ENCODE data around the gene PTPRN2.

Gene PTPRN2

GRCh38 chr7:157963526-157963925 lies 624.1 kb downstream of the PTPRN2 start:
- Histone ChIP-seq H3K27ac (ENCODE audit: low read depth in 2 of 2, low read length in 2 of 2) (no peak overlapping the region), H3K9ac (ENCODE audit: low read depth in 1 of 2, low read length in 2 of 2) (no peak overlapping the region), H3K36me3 (ENCODE audit: control insufficient read depth in 2 of 2, insufficient read depth in 2 of 2, low read length in 2 of 2) (no peaks in the 10 kb centered on the region), H3K9me3 (ENCODE audit: control insufficient read depth in 2 of 2, low read length in 2 of 2) (peaks cover 0 to 4% of the 10 kb centered on the region in 2 donors), H3K27me3 (ENCODE audit: control insufficient read depth in 2 of 2, insufficient read depth in 2 of 2, low read length in 2 of 2) (no peaks in the 10 kb centered on the region), H3K4me1 (ENCODE audit: control insufficient read depth in 2 of 2, insufficient read depth in 2 of 2, low read length in 2 of 2) (no peaks in the 10 kb centered on the region), H3K4me3 (ENCODE audit: low read length in 2 of 2) (no peak overlapping the region)

GRCh38 chr7:157962458-157963306 lies 624.9 kb downstream of the PTPRN2 start:
- Histone ChIP-seq H3K27ac (ENCODE audit: low read depth in 2 of 2, low read length in 2 of 2) (no peak overlapping the region), H3K4me1 (ENCODE audit: control insufficient read depth in 2 of 2, insufficient read depth in 2 of 2, low read length in 2 of 2) (no peaks in the 10 kb centered on the region), H3K9ac (ENCODE audit: low read depth in 1 of 2, low read length in 2 of 2) (no peak overlapping the region), H3K36me3 (ENCODE audit: control insufficient read depth in 2 of 2, insufficient read depth in 2 of 2, low read length in 2 of 2) (no peaks in the 10 kb centered on the region), H3K9me3 (ENCODE audit: control insufficient read depth in 2 of 2, low read length in 2 of 2) (peaks cover 0 to 4% of the 10 kb centered on the region in 2 donors), H3K27me3 (ENCODE audit: control insufficient read depth in 2 of 2, insufficient read depth in 2 of 2, low read length in 2 of 2) (no peaks in the 10 kb centered on the region), H3K4me3 (ENCODE audit: low read length in 2 of 2) (no peak overlapping the region)

GRCh38 chr7:157961731-157962457 lies 625.7 kb downstream of the PTPRN2 start:
- Histone ChIP-seq H3K27ac (ENCODE audit: low read depth in 2 of 2, low read length in 2 of 2) (no peak overlapping the region), H3K4me3 (ENCODE audit: low read length in 2 of 2) (no peak overlapping the region), H3K36me3 (ENCODE audit: control insufficient read depth in 2 of 2, insufficient read depth in 2 of 2, low read length in 2 of 2) (no peaks in the 10 kb centered on the region), H3K9me3 (ENCODE audit: control insufficient read depth in 2 of 2, low read length in 2 of 2) (peaks cover 0 to 4% of the 10 kb centered on the region in 2 donors), H3K4me1 (ENCODE audit: control insufficient read depth in 2 of 2, insufficient read depth in 2 of 2, low read length in 2 of 2) (no peaks in the 10 kb centered on the region), H3K27me3 (ENCODE audit: control insufficient read depth in 2 of 2, insufficient read depth in 2 of 2, low read length in 2 of 2) (no peaks in the 10 kb centered on the region), H3K9ac (ENCODE audit: low read depth in 1 of 2, low read length in 2 of 2) (no peak overlapping the region)

- no peaks in the 10 kb centered on the region for H3K27me3 ChIP-seq (ENCODE audit: control insufficient read depth in 2 of 2, insufficient read depth in 2 of 2, low read length in 2 of 2)
- no peaks in the 10 kb centered on the region for H3K9me3 ChIP-seq (ENCODE audit: control insufficient read depth in 2 of 2, low read length in 2 of 2)
- H3K36me3 ChIP-seq (ENCODE audit: control insufficient read depth in 2 of 2, insufficient read depth in 2 of 2, low read length in 2 of 2), result no peaks in the 10 kb centered on the region
- H3K27ac ChIP-seq (ENCODE audit: low read depth in 2 of 2, low read length in 2 of 2), result no peak overlapping the region
- H3K4me1 ChIP-seq (ENCODE audit: control insufficient read depth in 2 of 2, insufficient read depth in 2 of 2, low read length in 2 of 2), result no peaks in the 10 kb centered on the region
- H3K4me3 ChIP-seq (ENCODE audit: low read length in 2 of 2), result no peak overlapping the region
- no peak overlapping the region for H3K9ac ChIP-seq (ENCODE audit: low read depth in 1 of 2, low read length in 2 of 2)
These were observed 632.1 kb downstream of the PTPRN2 start for GRCh38 chr7:157955348-157955999.

- H3K27me3 ChIP-seq (ENCODE audit: control insufficient read depth in 2 of 2, insufficient read depth in 2 of 2, low read length in 2 of 2), result no peaks in the 10 kb centered on the region
- H3K4me1 ChIP-seq (ENCODE audit: control insufficient read depth in 2 of 2, insufficient read depth in 2 of 2, low read length in 2 of 2), result no peaks in the 10 kb centered on the region
- no peaks in the 10 kb centered on the region for H3K9me3 ChIP-seq (ENCODE audit: control insufficient read depth in 2 of 2, low read length in 2 of 2)
- no peak overlapping the region for H3K9ac ChIP-seq (ENCODE audit: low read depth in 1 of 2, low read length in 2 of 2)
- no peaks in the 10 kb centered on the region for H3K36me3 ChIP-seq (ENCODE audit: control insufficient read depth in 2 of 2, insufficient read depth in 2 of 2, low read length in 2 of 2)
- no peak overlapping the region for H3K4me3 ChIP-seq (ENCODE audit: low read length in 2 of 2)
- H3K27ac ChIP-seq (ENCODE audit: low read depth in 2 of 2, low read length in 2 of 2), result no peak overlapping the region
These were observed 632.7 kb downstream of the PTPRN2 start for GRCh38 chr7:157954901-157955300.

GRCh38 chr7:157952841-157953645 lies 634.6 kb downstream of the PTPRN2 start:
- Histone ChIP-seq H3K9ac (ENCODE audit: low read depth in 1 of 2, low read length in 2 of 2) (no peak overlapping the region), H3K27ac (ENCODE audit: low read depth in 2 of 2, low read length in 2 of 2) (no peak overlapping the region), H3K4me3 (ENCODE audit: low read length in 2 of 2) (no peak overlapping the region), H3K4me1 (ENCODE audit: control insufficient read depth in 2 of 2, insufficient read depth in 2 of 2, low read length in 2 of 2) (no peaks in the 10 kb centered on the region), H3K27me3 (ENCODE audit: control insufficient read depth in 2 of 2, insufficient read depth in 2 of 2, low read length in 2 of 2) (no peaks in the 10 kb centered on the region), H3K9me3 (ENCODE audit: control insufficient read depth in 2 of 2, low read length in 2 of 2) (no peaks in the 10 kb centered on the region), H3K36me3 (ENCODE audit: control insufficient read depth in 2 of 2, insufficient read depth in 2 of 2, low read length in 2 of 2) (no peaks in the 10 kb centered on the region)

- H3K27ac ChIP-seq (ENCODE audit: low read depth in 2 of 2, low read length in 2 of 2), result no peak overlapping the region
- H3K9me3 ChIP-seq (ENCODE audit: control insufficient read depth in 2 of 2, low read length in 2 of 2), result peaks cover 0 to 2% of the 10 kb centered on the region in 2 donors
- H3K27me3 ChIP-seq (ENCODE audit: control insufficient read depth in 2 of 2, insufficient read depth in 2 of 2, low read length in 2 of 2), result no peaks in the 10 kb centered on the region
- no peak overlapping the region for H3K9ac ChIP-seq (ENCODE audit: low read depth in 1 of 2, low read length in 2 of 2)
- H3K4me3 ChIP-seq (ENCODE audit: low read length in 2 of 2), result no peak overlapping the region
- H3K4me1 ChIP-seq (ENCODE audit: control insufficient read depth in 2 of 2, insufficient read depth in 2 of 2, low read length in 2 of 2), result no peaks in the 10 kb centered on the region
- no peaks in the 10 kb centered on the region for H3K36me3 ChIP-seq (ENCODE audit: control insufficient read depth in 2 of 2, insufficient read depth in 2 of 2, low read length in 2 of 2)
These were observed 635.5 kb downstream of the PTPRN2 start for GRCh38 chr7:157952050-157952667.

- Histone ChIP-seq H3K27me3 (ENCODE audit: control insufficient read depth in 2 of 2, insufficient read depth in 2 of 2, low read length in 2 of 2) (no peaks in the 10 kb centered on the region), H3K9me3 (ENCODE audit: control insufficient read depth in 2 of 2, low read length in 2 of 2) (peaks cover 0 to 6% of the 10 kb centered on the region in 2 donors), H3K27ac (ENCODE audit: low read depth in 2 of 2, low read length in 2 of 2) (no peak overlapping the region), H3K4me3 (ENCODE audit: low read length in 2 of 2) (no peak overlapping the region), H3K9ac (ENCODE audit: low read depth in 1 of 2, low read length in 2 of 2) (no peak overlapping the region), H3K4me1 (ENCODE audit: control insufficient read depth in 2 of 2, insufficient read depth in 2 of 2, low read length in 2 of 2) (no peaks in the 10 kb centered on the region), H3K36me3 (ENCODE audit: control insufficient read depth in 2 of 2, insufficient read depth in 2 of 2, low read length in 2 of 2) (no peaks in the 10 kb centered on the region)
These were observed 636.1 kb downstream of the PTPRN2 start for GRCh38 chr7:157951300-157952049.

GRCh38 chr7:157949711-157950110 lies 637.9 kb downstream of the PTPRN2 start:
- no peaks in the 10 kb centered on the region for H3K27me3 ChIP-seq (ENCODE audit: control insufficient read depth in 2 of 2, insufficient read depth in 2 of 2, low read length in 2 of 2)

More at GRCh38 chr7:157949711-157950110, 637.9 kb downstream of the PTPRN2 start:
- no peaks in the 10 kb centered on the region for H3K4me1 ChIP-seq (ENCODE audit: control insufficient read depth in 2 of 2, insufficient read depth in 2 of 2, low read length in 2 of 2)
- H3K4me3 ChIP-seq (ENCODE audit: low read length in 2 of 2), result no peak overlapping the region
- peaks cover 0 to 6% of the 10 kb centered on the region in 2 donors for H3K9me3 ChIP-seq (ENCODE audit: control insufficient read depth in 2 of 2, low read length in 2 of 2)
- H3K9ac ChIP-seq (ENCODE audit: low read depth in 1 of 2, low read length in 2 of 2), result no peak overlapping the region
- H3K36me3 ChIP-seq (ENCODE audit: control insufficient read depth in 2 of 2, insufficient read depth in 2 of 2, low read length in 2 of 2), result no peaks in the 10 kb centered on the region
- no peak overlapping the region for H3K27ac ChIP-seq (ENCODE audit: low read depth in 2 of 2, low read length in 2 of 2)
